H9 (cell line): Measurements from ENCODE around the gene C7. TPM values are rescaled to one million over a fixed set of nuclear protein-coding genes. Genes with fewer than 3 reads are reported as not detected.

ENCODE experiments used
- DNase-seq: peaks from one replicate; pipeline ENCODE4 v3.0.0-alpha.2; 2017
- H2AFZ ChIP-seq: one replicate; pipeline ENCODE4 v1.6.1; 2013; ENCODE audit warnings: mild to moderate bottlenecking, low read length, control low read depth, moderate library complexity
- H2AK5ac ChIP-seq: 2 replicates; pipeline ENCODE4 v1.6.1; 2013; ENCODE audit warnings: low read length, control low read depth, mixed read lengths; ENCODE audit not compliant: insufficient read length
- H2BK120ac ChIP-seq: one replicate; pipeline ENCODE4 v1.6.1; 2013; ENCODE audit warnings: low read depth, mild to moderate bottlenecking, low read length, control low read depth, inconsistent platforms; ENCODE audit not compliant: poor library complexity, severe bottlenecking
- H2BK12ac ChIP-seq: 2 replicates; pipeline ENCODE4 v1.6.1; 2013; ENCODE audit warnings: low read length, control low read depth, mixed read lengths, low read depth; ENCODE audit not compliant: insufficient read length
- H2BK15ac ChIP-seq: 2 replicates; pipeline ENCODE4 v1.6.1; 2013; ENCODE audit warnings: low read depth, low read length, control low read depth
- H2BK20ac ChIP-seq: one replicate; pipeline ENCODE4 v1.6.1; 2013; ENCODE audit warnings: low read depth, mild to moderate bottlenecking, low read length, control low read depth, inconsistent platforms; ENCODE audit not compliant: poor library complexity, severe bottlenecking
- H2BK5ac ChIP-seq: 2 replicates; pipeline ENCODE4 v1.6.1; 2013; ENCODE audit warnings: low read length, control low read depth, mixed read lengths; ENCODE audit not compliant: insufficient read length
- H3K14ac ChIP-seq: 2 replicates; pipeline ENCODE4 v1.6.1; 2013; ENCODE audit warnings: low read length, control low read depth; ENCODE audit not compliant: insufficient read depth
- H3K18ac ChIP-seq: 2 replicates; pipeline ENCODE4 v1.6.1; 2013; ENCODE audit warnings: low read depth, mild to moderate bottlenecking, mixed read lengths, low read length, control low read depth; ENCODE audit not compliant: insufficient read length
- H3K23ac ChIP-seq: 2 replicates; pipeline ENCODE4 v1.6.1; 2013; ENCODE audit warnings: low read length, control low read depth, mixed read lengths, low read depth; ENCODE audit not compliant: insufficient read length
- H3K23me2 ChIP-seq: 2 replicates; pipeline ENCODE4 v1.6.1; 2013; ENCODE audit warnings: low read depth, mild to moderate bottlenecking, mixed read lengths, low read length, control low read depth; ENCODE audit not compliant: insufficient read length, poor library complexity, severe bottlenecking
- H3K27ac ChIP-seq: 2 replicates; pipeline ENCODE4 v1.5.1; 2013; ENCODE audit warnings: low read length, control low read depth, mixed read lengths, low read depth; ENCODE audit not compliant: insufficient read length
- H3K27me3 ChIP-seq: 2 replicates; pipeline ENCODE4 v1.6.1; 2013; ENCODE audit warnings: low read length, control low read depth, inconsistent platforms; ENCODE audit not compliant: insufficient read depth
- H3K4ac ChIP-seq: 2 replicates; pipeline ENCODE4 v1.6.1; 2013; ENCODE audit warnings: low read depth, mild to moderate bottlenecking, control low read depth, inconsistent platforms, low read length, moderate library complexity
- H3K4me1 ChIP-seq: 2 replicates; pipeline ENCODE4 v1.6.1; 2013; ENCODE audit warnings: low read length, control low read depth, inconsistent platforms; ENCODE audit not compliant: insufficient read depth
- H3K4me2 ChIP-seq: 2 replicates; pipeline ENCODE4 v1.6.1; 2013; ENCODE audit warnings: low read length, control low read depth, mixed read lengths; ENCODE audit not compliant: insufficient read length, insufficient read depth
- H3K56ac ChIP-seq: 2 replicates; pipeline ENCODE4 v1.6.1; 2013; ENCODE audit warnings: low read depth, mild to moderate bottlenecking, mixed read lengths, low read length, control low read depth; ENCODE audit not compliant: insufficient read length
- H3K79me1 ChIP-seq: 2 replicates; pipeline ENCODE4 v1.6.1; 2013; ENCODE audit warnings: low read depth, mild to moderate bottlenecking, moderate library complexity, low read length, control low read depth, inconsistent platforms; ENCODE audit not compliant: insufficient read depth, poor library complexity, severe bottlenecking
- H3K79me2 ChIP-seq: 2 replicates; pipeline ENCODE4 v1.6.1; 2013; ENCODE audit warnings: low read length, control low read depth, inconsistent platforms; ENCODE audit not compliant: insufficient read depth
- H3K9ac ChIP-seq: 2 replicates; pipeline ENCODE4 v1.6.1; 2013; ENCODE audit warnings: low read length, control low read depth, mixed read lengths; ENCODE audit not compliant: insufficient read length; ENCODE audit errors: extremely low read depth
- H3K9me3 ChIP-seq: one replicate; pipeline ENCODE4 v1.6.1; 2013; ENCODE audit warnings: low read depth, low read length, inconsistent platforms; ENCODE audit not compliant: control insufficient read depth
- H3T11ph ChIP-seq: one replicate; pipeline ENCODE4 v1.6.1; 2013; ENCODE audit warnings: mild to moderate bottlenecking, low read length, control low read depth, inconsistent platforms
- H4K20me1 ChIP-seq: one replicate; pipeline ENCODE4 v1.6.1; 2013; ENCODE audit not compliant: control insufficient read depth, insufficient read length, insufficient read depth
- H4K5ac ChIP-seq: 2 replicates; pipeline ENCODE4 v1.6.1; 2013; ENCODE audit warnings: low read depth, mild to moderate bottlenecking, mixed read lengths, low read length, control low read depth; ENCODE audit not compliant: insufficient read length
- H4K8ac ChIP-seq: replicated peaks from 2 replicates; pipeline ENCODE4 v1.6.1; 2013; ENCODE audit warnings: low read length, control low read depth, mixed read lengths, low read depth; ENCODE audit not compliant: insufficient read length
- H4K91ac ChIP-seq: 2 replicates; pipeline ENCODE4 v1.6.1; 2013; ENCODE audit warnings: low read depth, mild to moderate bottlenecking, moderate library complexity, mixed read lengths, low read length, control low read depth; ENCODE audit not compliant: insufficient read length
- H3K27ac Mint-ChIP-seq, 3 experiments: 2 replicates in 2 of 3; 3 replicates in 1 of 3; pipeline ENCODE4 v1.8.0; 2020 to 2021; ENCODE audit warnings: mixed read lengths in 3 of 3, mild to moderate bottlenecking in 1 of 3, moderate library complexity in 1 of 3
- H3K27me3 Mint-ChIP-seq: 2 replicates; pipeline ENCODE4 v1.8.0; 2021; ENCODE audit warnings: low read depth, mild to moderate bottlenecking, moderate library complexity, mixed read lengths
- H3K36me3 Mint-ChIP-seq, 3 experiments: 2 replicates in 2 of 3; 3 replicates in 1 of 3; pipeline ENCODE4 v1.8.0; 2020 to 2021; ENCODE audit warnings: low read depth in 3 of 3, mixed read lengths in 3 of 3; ENCODE audit not compliant: insufficient read depth in 1 of 3
- H3K4me1 Mint-ChIP-seq, 2 experiments: 2 replicates each; pipeline ENCODE4 v1.8.0; 2020; ENCODE audit warnings: mixed read lengths in 2 of 2
- H3K4me3 Mint-ChIP-seq, 2 experiments: 2 replicates in 1 of 2; 3 replicates in 1 of 2; pipeline ENCODE4 v1.8.0; 2020 to 2021; ENCODE audit warnings: mild to moderate bottlenecking in 2 of 2, mixed read lengths in 2 of 2, moderate library complexity in 1 of 2
- H3K9me3 Mint-ChIP-seq, 2 experiments: 2 replicates in 1 of 2; 3 replicates in 1 of 2; pipeline ENCODE4 v1.8.0; 2020; ENCODE audit warnings: mild to moderate bottlenecking in 2 of 2, mixed read lengths in 2 of 2, moderate library complexity in 1 of 2
- CTCF ChIP-seq: fragments of 200-600 bp; sonication (generic); conservative IDR thresholded peaks from 3 replicates; pipeline ENCODE4 v1.8.0; 2021; ENCODE audit warnings: antibody characterized with exemption, mild to moderate bottlenecking
- WGBS: extraction: QIAGEN DNeasy Blood & Tissue Kit; methylation state at CpG from one replicate; pipeline ENCODE4 v1.1.7; 2013; ENCODE audit warnings: missing lambda C conversion rate, low lambda C conversion rate, mixed read lengths; ENCODE audit not compliant: insufficient read length; ENCODE audit errors: extremely low coverage; 5-methylcytosine and 5-hydroxymethylcytosine counted together
- total RNA-seq: library from RNA; stranded (reverse); gene quantifications from 2 replicates; pipeline ENCODE4 v1.2.1, GENCODE V29; 2021

The C7 gene
- total RNA-seq, 1 experiment from 2014 or later, result 0.52 TPM

- no peak overlapping the region for H3K18ac ChIP-seq
- TF ChIP-seq CTCF, result no peak
- H4K20me1 ChIP-seq, result no peaks in the 10 kb centered on the region
- no peak overlapping the region for H4K5ac ChIP-seq
- H4K8ac ChIP-seq, result no peak overlapping the region
- H3K27me3 Mint-ChIP-seq, result no peaks in the 10 kb centered on the region
- no peak overlapping the region for H3T11ph ChIP-seq
- H2AFZ ChIP-seq, result no peak overlapping the region
- H3K23ac ChIP-seq, result no peak overlapping the region
- H3K4me2 ChIP-seq, result no peak overlapping the region
- H3K27ac Mint-ChIP-seq, result no peak overlapping the region
- no peaks in the 10 kb centered on the region for H3K9me3 ChIP-seq
- no peak for DNase-seq
- H3K79me2 ChIP-seq, result no peaks in the 10 kb centered on the region
- no peak overlapping the region for H2BK12ac ChIP-seq
- no peak overlapping the region for H3K14ac ChIP-seq
- no peaks in the 10 kb centered on the region; a peak in 1 of 5 replicates for H3K9me3 Mint-ChIP-seq
- no peak overlapping the region for H3K27ac ChIP-seq
- peaks cover 6 to 8% of the 10 kb centered on the region in 2 experiments for H3K4me1 Mint-ChIP-seq
- H3K4me1 ChIP-seq, result no peaks in the 10 kb centered on the region; the same call in 1 of the 2 replicates
- H4K91ac ChIP-seq, result no peak overlapping the region
- H2BK20ac ChIP-seq, result no peak overlapping the region
- H3K79me1 ChIP-seq, result no peaks in the 10 kb centered on the region
- H3K23me2 ChIP-seq, result no peaks in the 10 kb centered on the region
- H3K27me3 ChIP-seq, result no peaks in the 10 kb centered on the region
- no peaks in the 10 kb centered on the region for H3K36me3 Mint-ChIP-seq
- WGBS, result no CpG with 5 or more reads among the region's 2 CpGs
- H3K9ac ChIP-seq, result no peak overlapping the region
- H2BK5ac ChIP-seq, result no peak overlapping the region
- no peak overlapping the region for H2AK5ac ChIP-seq
- H3K4me3 Mint-ChIP-seq, result no peak overlapping the region
- H3K56ac ChIP-seq, result no peak overlapping the region
- H2BK15ac ChIP-seq, result no peak overlapping the region
- H3K4ac ChIP-seq, result no peak overlapping the region
- H2BK120ac ChIP-seq, result no peak overlapping the region
Measured at GRCh38 chr5:40972434-40972833, 63.1 kb downstream of the C7 start.
